Measurements from ENCODE around the gene ATP5MC3. TPM values are rescaled to one million over a fixed set of nuclear protein-coding genes. Genes with fewer than 3 reads are reported as not detected.

Gene ATP5MC3
- total and polyA plus RNA-seq, 2 experiments from 2014 or later: 185 to 557 TPM

DNA sequence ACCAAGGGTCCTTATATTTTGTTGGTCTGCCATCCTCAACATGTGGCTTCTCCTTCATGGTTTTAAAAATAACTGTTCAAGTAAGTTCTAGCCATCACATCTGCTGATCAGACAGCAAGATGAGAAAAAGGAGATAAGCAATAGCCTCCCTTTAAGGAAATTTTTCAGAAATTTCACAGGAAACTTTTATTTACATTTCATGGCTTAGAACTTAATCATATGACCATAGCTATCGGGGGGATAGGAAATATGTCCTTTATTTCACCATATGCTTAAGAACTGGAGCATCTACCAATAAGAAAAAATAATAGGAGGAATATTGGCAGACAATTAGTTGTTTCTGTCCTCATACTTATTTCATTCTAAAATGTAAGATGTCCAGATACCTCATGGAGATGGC, 29.7 kb downstream of the ATP5MC3 start:
- no peak overlapping the region for H3K4me2 ChIP-seq
- H3K4me3 ChIP-seq: no peak overlapping the region
- no peak overlapping the region for H3K27ac Mint-ChIP-seq
- H3K4me1 Mint-ChIP-seq: peaks cover 25% of the 10 kb centered on the region
- H3K27me3 ChIP-seq (ENCODE audit: insufficient read depth): no peaks in the 10 kb centered on the region
- no peaks in the 10 kb centered on the region for H3K36me3 ChIP-seq (ENCODE audit: insufficient read depth)
- H3K27ac ChIP-seq (ENCODE audit: low read depth): no peak overlapping the region
- no peak overlapping the region for H3K4me3 Mint-ChIP-seq
- H3K36me3 Mint-ChIP-seq (ENCODE audit: low read depth): peaks cover 13% of the 10 kb centered on the region
- 0 out of 2 replicates have a peak, but pooled peaks cover 4% of the 10 kb centered on the region for H3K9me2 ChIP-seq (ENCODE audit: insufficient read depth)
- no peaks in the 10 kb centered on the region for H3K27me3 Mint-ChIP-seq (ENCODE audit: insufficient read depth, low read depth, poor library complexity)
- no peaks in the 10 kb centered on the region for H3K9me3 Mint-ChIP-seq
- H3K4me1 ChIP-seq (ENCODE audit: insufficient read depth): peaks cover 6% of the 10 kb centered on the region; the same call in 1 of the 2 replicates
- no peak for ATAC-seq
- TF ChIP-seq JUNB (IDR thresholded peaks at IDR 0.05; ENCODE audit: unreplicated experiment): no peak
- TF ChIP-seq CREB1 (CRISPR knock-in tag; IDR thresholded peaks at IDR 0.05; ENCODE audit: low read depth): no peak
- no peak for TF ChIP-seq ZNF331 (CRISPR knock-in tag; IDR thresholded peaks at IDR 0.05; ENCODE audit: low read depth)
- no peak for TF ChIP-seq EZH2 (IDR thresholded peaks at IDR 0.05; ENCODE audit: low read depth, unreplicated experiment)
- TF ChIP-seq, protein P1, sequence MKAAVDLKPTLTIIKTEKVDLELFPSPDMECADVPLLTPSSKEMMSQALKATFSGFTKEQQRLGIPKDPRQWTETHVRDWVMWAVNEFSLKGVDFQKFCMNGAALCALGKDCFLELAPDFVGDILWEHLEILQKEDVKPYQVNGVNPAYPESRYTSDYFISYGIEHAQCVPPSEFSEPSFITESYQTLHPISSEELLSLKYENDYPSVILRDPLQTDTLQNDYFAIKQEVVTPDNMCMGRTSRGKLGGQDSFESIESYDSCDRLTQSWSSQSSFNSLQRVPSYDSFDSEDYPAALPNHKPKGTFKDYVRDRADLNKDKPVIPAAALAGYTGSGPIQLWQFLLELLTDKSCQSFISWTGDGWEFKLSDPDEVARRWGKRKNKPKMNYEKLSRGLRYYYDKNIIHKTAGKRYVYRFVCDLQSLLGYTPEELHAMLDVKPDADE (IDR thresholded peaks at IDR 0.05): no peak
- TF ChIP-seq STAT1 (IDR thresholded peaks at IDR 0.05; ENCODE audit: unreplicated experiment): no peak
- TF ChIP-seq, protein P2, sequence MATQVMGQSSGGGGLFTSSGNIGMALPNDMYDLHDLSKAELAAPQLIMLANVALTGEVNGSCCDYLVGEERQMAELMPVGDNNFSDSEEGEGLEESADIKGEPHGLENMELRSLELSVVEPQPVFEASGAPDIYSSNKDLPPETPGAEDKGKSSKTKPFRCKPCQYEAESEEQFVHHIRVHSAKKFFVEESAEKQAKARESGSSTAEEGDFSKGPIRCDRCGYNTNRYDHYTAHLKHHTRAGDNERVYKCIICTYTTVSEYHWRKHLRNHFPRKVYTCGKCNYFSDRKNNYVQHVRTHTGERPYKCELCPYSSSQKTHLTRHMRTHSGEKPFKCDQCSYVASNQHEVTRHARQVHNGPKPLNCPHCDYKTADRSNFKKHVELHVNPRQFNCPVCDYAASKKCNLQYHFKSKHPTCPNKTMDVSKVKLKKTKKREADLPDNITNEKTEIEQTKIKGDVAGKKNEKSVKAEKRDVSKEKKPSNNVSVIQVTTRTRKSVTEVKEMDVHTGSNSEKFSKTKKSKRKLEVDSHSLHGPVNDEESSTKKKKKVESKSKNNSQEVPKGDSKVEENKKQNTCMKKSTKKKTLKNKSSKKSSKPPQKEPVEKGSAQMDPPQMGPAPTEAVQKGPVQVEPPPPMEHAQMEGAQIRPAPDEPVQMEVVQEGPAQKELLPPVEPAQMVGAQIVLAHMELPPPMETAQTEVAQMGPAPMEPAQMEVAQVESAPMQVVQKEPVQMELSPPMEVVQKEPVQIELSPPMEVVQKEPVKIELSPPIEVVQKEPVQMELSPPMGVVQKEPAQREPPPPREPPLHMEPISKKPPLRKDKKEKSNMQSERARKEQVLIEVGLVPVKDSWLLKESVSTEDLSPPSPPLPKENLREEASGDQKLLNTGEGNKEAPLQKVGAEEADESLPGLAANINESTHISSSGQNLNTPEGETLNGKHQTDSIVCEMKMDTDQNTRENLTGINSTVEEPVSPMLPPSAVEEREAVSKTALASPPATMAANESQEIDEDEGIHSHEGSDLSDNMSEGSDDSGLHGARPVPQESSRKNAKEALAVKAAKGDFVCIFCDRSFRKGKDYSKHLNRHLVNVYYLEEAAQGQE (IDR thresholded peaks at IDR 0.05; ENCODE audit: unreplicated experiment): no peak
- no peak for TF ChIP-seq EZH2phosphoT487 (IDR thresholded peaks at IDR 0.05; ENCODE audit: unreplicated experiment)
- TF ChIP-seq, protein P3, sequence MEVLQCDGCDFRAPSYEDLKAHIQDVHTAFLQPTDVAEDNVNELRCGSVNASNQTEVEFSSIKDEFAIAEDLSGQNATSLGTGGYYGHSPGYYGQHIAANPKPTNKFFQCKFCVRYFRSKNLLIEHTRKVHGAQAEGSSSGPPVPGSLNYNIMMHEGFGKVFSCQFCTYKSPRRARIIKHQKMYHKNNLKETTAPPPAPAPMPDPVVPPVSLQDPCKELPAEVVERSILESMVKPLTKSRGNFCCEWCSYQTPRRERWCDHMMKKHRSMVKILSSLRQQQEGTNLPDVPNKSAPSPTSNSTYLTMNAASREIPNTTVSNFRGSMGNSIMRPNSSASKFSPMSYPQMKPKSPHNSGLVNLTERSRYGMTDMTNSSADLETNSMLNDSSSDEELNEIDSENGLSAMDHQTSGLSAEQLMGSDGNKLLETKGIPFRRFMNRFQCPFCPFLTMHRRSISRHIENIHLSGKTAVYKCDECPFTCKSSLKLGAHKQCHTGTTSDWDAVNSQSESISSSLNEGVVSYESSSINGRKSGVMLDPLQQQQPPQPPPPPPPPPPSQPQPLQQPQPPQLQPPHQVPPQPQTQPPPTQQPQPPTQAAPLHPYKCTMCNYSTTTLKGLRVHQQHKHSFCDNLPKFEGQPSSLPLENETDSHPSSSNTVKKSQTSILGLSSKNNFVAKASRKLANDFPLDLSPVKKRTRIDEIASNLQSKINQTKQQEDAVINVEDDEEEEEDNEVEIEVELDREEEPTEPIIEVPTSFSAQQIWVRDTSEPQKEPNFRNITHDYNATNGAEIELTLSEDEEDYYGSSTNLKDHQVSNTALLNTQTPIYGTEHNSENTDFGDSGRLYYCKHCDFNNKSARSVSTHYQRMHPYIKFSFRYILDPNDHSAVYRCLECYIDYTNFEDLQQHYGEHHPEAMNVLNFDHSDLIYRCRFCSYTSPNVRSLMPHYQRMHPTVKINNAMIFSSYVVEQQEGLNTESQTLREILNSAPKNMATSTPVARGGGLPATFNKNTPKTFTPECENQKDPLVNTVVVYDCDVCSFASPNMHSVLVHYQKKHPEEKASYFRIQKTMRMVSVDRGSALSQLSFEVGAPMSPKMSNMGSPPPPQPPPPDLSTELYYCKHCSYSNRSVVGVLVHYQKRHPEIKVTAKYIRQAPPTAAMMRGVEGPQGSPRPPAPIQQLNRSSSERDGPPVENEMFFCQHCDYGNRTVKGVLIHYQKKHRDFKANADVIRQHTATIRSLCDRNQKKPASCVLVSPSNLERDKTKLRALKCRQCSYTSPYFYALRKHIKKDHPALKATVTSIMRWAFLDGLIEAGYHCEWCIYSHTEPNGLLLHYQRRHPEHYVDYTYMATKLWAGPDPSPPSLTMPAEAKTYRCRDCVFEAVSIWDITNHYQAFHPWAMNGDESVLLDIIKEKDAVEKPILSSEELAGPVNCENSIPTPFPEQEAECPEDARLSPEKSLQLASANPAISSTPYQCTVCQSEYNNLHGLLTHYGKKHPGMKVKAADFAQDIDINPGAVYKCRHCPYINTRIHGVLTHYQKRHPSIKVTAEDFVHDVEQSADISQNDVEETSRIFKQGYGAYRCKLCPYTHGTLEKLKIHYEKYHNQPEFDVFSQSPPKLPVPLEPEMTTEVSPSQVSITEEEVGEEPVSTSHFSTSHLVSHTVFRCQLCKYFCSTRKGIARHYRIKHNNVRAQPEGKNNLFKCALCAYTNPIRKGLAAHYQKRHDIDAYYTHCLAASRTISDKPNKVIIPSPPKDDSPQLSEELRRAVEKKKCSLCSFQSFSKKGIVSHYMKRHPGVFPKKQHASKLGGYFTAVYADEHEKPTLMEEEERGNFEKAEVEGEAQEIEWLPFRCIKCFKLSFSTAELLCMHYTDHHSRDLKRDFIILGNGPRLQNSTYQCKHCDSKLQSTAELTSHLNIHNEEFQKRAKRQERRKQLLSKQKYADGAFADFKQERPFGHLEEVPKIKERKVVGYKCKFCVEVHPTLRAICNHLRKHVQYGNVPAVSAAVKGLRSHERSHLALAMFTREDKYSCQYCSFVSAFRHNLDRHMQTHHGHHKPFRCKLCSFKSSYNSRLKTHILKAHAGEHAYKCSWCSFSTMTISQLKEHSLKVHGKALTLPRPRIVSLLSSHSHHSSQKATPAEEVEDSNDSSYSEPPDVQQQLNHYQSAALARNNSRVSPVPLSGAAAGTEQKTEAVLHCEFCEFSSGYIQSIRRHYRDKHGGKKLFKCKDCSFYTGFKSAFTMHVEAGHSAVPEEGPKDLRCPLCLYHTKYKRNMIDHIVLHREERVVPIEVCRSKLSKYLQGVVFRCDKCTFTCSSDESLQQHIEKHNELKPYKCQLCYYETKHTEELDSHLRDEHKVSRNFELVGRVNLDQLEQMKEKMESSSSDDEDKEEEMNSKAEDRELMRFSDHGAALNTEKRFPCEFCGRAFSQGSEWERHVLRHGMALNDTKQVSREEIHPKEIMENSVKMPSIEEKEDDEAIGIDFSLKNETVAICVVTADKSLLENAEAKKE (CRISPR knock-in tag; IDR thresholded peaks at IDR 0.05): no peak
- no peak for TF ChIP-seq CTCF (conservative IDR thresholded peaks at IDR 0.05; ENCODE audit: low read depth in 2 of 2)
- no peaks in the 10 kb centered on the region for H3F3A ChIP-seq (replicated peaks; ENCODE audit: low read depth)
- peaks cover 100% of the 10 kb centered on the region for H3K79me2 ChIP-seq (replicated peaks; ENCODE audit: insufficient read depth)
- DNase-seq (ENCODE audit: low spot score): no peak
- H2AFZ ChIP-seq: no peak overlapping the region
- H4K20me1 ChIP-seq (replicated peaks; ENCODE audit: insufficient read depth): peaks cover 22% of the 10 kb centered on the region

All from GM23338 (cell line).